ENCODE results near the gene REELD1. TPM values are rescaled to one million over a fixed set of nuclear protein-coding genes. Genes with fewer than 3 reads are reported as not detected.

REELD1 gene
- total RNA-seq, 1 experiment from 2014 or later = 0.25 TPM

DNA sequence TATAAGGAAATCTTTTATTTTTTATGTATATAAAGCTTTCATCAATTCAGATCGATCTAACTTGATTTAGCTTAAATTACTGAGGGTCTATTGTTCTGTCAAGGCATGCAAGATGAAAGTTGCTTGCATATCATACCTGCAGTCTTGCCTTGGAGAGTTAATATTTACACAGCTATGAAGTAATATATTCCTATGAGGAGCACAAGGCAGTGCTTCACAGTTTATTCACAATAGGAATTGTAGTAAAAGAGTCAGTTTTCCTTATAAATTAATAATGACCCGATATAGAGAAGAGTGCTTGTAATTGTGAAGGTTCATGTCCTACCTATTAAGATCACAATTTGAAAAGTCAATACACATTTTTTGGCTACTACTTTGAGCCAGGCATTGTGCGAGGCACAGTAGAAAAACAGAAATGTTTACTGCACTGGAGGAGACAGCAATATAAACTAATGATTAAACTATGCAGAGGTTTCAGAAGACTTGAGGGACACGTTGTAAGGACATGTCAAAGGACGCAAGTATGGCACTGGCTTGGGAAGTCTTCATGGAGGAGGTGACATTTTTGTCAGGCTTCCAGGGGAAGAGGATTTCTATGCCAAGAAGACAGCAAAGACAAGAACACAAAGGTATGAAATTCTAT, 38.8 kb downstream of the REELD1 start:
- H2AFZ ChIP-seq (ENCODE audit: low read depth, low read length, poor library complexity, severe bottlenecking) = no peak overlapping the region
- no peaks in the 10 kb centered on the region for H3K27me3 ChIP-seq (ENCODE audit: insufficient read depth, low read length)
- no TSS peak for BruUV-seq (replicated peaks)
- no peaks in the 10 kb centered on the region for H3K79me2 ChIP-seq (ENCODE audit: insufficient read depth, low read length)
- ATAC-seq (no peak), DNase-seq (ENCODE audit: low read depth, low spot score) (no peak)
- no peak overlapping the region for H3K4me2 ChIP-seq (ENCODE audit: low read length)
- no peaks in the 10 kb centered on the region for H3K4me1 ChIP-seq (ENCODE audit: control insufficient read depth in 1 of 2, insufficient read depth in 2 of 2, low read length in 2 of 2)
- ChIA-PET POLR2A (no interaction called here), CTCF (no interaction called here), RAD21 (ENCODE audit: low non-redundant PET in 1 of 2, low total read pairs in 2 of 2, uncharacterized antibody in 2 of 2, unreplicated experiment in 2 of 2) (no interaction called here)
- intact Hi-C loops (cut with micrococcal nuclease) = no loop called here
- TF ChIP-seq SP1 (IDR thresholded peaks at IDR 0.05; ENCODE audit: low read depth) = no peak
- H3K4me3 ChIP-seq (replicated peaks in 1 of 2; ENCODE audit: low read depth in 1 of 2, low read length in 2 of 2) = no peak overlapping the region
- H4K20me1 ChIP-seq (ENCODE audit: insufficient read depth) = no peaks in the 10 kb centered on the region
- no peak overlapping the region for H3K27ac ChIP-seq (ENCODE audit: low read depth, low read length)
- no peaks in the 10 kb centered on the region for H3K9me2 ChIP-seq (ENCODE audit: insufficient read depth)
- no peaks in the 10 kb centered on the region for H3K36me3 ChIP-seq (ENCODE audit: control insufficient read depth in 1 of 2, insufficient read depth in 2 of 2, low read length in 2 of 2)
- no peaks in the 10 kb centered on the region for H3K9me3 ChIP-seq (ENCODE audit: control insufficient read depth in 1 of 2, insufficient read depth in 1 of 2, low read depth in 1 of 2, low read length in 2 of 2)
- no peak overlapping the region for H3K9ac ChIP-seq (ENCODE audit: low read length)

GRCh38 chr4:146255463-146255862, 41.1 kb downstream of the REELD1 start:
- Histone ChIP-seq H4K20me1 (ENCODE audit: insufficient read depth) (no peaks in the 10 kb centered on the region), H2AFZ (ENCODE audit: low read depth, low read length, poor library complexity, severe bottlenecking) (no peak overlapping the region), H3K9me3 (ENCODE audit: control insufficient read depth in 1 of 2, insufficient read depth in 1 of 2, low read depth in 1 of 2, low read length in 2 of 2) (no peaks in the 10 kb centered on the region), H3K4me2 (ENCODE audit: low read length) (no peak overlapping the region), H3K36me3 (ENCODE audit: control insufficient read depth in 1 of 2, insufficient read depth in 2 of 2, low read length in 2 of 2) (no peaks in the 10 kb centered on the region), H3K9me2 (ENCODE audit: insufficient read depth) (no peaks in the 10 kb centered on the region), H3K4me3 (replicated peaks in 1 of 2; ENCODE audit: low read depth in 1 of 2, low read length in 2 of 2) (no peak overlapping the region), H3K27ac (ENCODE audit: low read depth, low read length) (no peak overlapping the region), H3K79me2 (ENCODE audit: insufficient read depth, low read length) (no peaks in the 10 kb centered on the region), H3K9ac (ENCODE audit: low read length) (no peak overlapping the region), H3K4me1 (ENCODE audit: control insufficient read depth in 1 of 2, insufficient read depth in 2 of 2, low read length in 2 of 2) (peaks cover 4% of the 10 kb centered on the region in 2 experiments; a peak in 3 of 4 replicates), H3K27me3 (ENCODE audit: insufficient read depth, low read length) (no peaks in the 10 kb centered on the region)
- ChIA-PET RAD21 (ENCODE audit: low non-redundant PET in 1 of 2, low total read pairs in 2 of 2, uncharacterized antibody in 2 of 2, unreplicated experiment in 2 of 2) (no interaction called here), CTCF (no interaction called here), POLR2A (no interaction called here)
- DNase-seq (ENCODE audit: low read depth, low spot score) = no peak
- no peak for ATAC-seq
- intact Hi-C loops (cut with micrococcal nuclease) = no loop called here
- no TSS peak for BruUV-seq (replicated peaks)
- TF ChIP-seq ZFX (IDR thresholded peaks at IDR 0.05) (no peak), SRF (IDR thresholded peaks at IDR 0.05; ENCODE audit: low read depth) (no peak), CBX3 (IDR thresholded peaks at IDR 0.05; ENCODE audit: low read depth) (no peak), SIN3A (IDR thresholded peaks at IDR 0.05; ENCODE audit: low read depth) (no peak), EZH2phosphoT487 (IDR thresholded peaks at IDR 0.05; ENCODE audit: borderline replicate concordance) (no peak), YY1 (IDR thresholded peaks at IDR 0.05; ENCODE audit: extremely low read depth, insufficient replicate concordance, low read depth, low read length) (no peak), POLR2A (IDR thresholded peaks at IDR 0.05; ENCODE audit: borderline replicate concordance, extremely low read depth, insufficient read depth, insufficient read length) (no peak), TCF7L2 (IDR thresholded peaks at IDR 0.05; ENCODE audit: borderline replicate concordance, extremely low read depth, insufficient read depth, insufficient read length) (no peak)
- TF ChIP-seq, protein P1, sequence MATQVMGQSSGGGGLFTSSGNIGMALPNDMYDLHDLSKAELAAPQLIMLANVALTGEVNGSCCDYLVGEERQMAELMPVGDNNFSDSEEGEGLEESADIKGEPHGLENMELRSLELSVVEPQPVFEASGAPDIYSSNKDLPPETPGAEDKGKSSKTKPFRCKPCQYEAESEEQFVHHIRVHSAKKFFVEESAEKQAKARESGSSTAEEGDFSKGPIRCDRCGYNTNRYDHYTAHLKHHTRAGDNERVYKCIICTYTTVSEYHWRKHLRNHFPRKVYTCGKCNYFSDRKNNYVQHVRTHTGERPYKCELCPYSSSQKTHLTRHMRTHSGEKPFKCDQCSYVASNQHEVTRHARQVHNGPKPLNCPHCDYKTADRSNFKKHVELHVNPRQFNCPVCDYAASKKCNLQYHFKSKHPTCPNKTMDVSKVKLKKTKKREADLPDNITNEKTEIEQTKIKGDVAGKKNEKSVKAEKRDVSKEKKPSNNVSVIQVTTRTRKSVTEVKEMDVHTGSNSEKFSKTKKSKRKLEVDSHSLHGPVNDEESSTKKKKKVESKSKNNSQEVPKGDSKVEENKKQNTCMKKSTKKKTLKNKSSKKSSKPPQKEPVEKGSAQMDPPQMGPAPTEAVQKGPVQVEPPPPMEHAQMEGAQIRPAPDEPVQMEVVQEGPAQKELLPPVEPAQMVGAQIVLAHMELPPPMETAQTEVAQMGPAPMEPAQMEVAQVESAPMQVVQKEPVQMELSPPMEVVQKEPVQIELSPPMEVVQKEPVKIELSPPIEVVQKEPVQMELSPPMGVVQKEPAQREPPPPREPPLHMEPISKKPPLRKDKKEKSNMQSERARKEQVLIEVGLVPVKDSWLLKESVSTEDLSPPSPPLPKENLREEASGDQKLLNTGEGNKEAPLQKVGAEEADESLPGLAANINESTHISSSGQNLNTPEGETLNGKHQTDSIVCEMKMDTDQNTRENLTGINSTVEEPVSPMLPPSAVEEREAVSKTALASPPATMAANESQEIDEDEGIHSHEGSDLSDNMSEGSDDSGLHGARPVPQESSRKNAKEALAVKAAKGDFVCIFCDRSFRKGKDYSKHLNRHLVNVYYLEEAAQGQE (IDR thresholded peaks at IDR 0.05; ENCODE audit: low read depth) = no peak
- TF ChIP-seq, protein P2, sequence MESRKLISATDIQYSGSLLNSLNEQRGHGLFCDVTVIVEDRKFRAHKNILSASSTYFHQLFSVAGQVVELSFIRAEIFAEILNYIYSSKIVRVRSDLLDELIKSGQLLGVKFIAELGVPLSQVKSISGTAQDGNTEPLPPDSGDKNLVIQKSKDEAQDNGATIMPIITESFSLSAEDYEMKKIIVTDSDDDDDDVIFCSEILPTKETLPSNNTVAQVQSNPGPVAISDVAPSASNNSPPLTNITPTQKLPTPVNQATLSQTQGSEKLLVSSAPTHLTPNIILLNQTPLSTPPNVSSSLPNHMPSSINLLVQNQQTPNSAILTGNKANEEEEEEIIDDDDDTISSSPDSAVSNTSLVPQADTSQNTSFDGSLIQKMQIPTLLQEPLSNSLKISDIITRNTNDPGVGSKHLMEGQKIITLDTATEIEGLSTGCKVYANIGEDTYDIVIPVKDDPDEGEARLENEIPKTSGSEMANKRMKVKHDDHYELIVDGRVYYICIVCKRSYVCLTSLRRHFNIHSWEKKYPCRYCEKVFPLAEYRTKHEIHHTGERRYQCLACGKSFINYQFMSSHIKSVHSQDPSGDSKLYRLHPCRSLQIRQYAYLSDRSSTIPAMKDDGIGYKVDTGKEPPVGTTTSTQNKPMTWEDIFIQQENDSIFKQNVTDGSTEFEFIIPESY (IDR thresholded peaks at IDR 0.05; ENCODE audit: extremely low read depth, insufficient replicate concordance, low read length) = no peak
- TF ChIP-seq, protein P3, sequence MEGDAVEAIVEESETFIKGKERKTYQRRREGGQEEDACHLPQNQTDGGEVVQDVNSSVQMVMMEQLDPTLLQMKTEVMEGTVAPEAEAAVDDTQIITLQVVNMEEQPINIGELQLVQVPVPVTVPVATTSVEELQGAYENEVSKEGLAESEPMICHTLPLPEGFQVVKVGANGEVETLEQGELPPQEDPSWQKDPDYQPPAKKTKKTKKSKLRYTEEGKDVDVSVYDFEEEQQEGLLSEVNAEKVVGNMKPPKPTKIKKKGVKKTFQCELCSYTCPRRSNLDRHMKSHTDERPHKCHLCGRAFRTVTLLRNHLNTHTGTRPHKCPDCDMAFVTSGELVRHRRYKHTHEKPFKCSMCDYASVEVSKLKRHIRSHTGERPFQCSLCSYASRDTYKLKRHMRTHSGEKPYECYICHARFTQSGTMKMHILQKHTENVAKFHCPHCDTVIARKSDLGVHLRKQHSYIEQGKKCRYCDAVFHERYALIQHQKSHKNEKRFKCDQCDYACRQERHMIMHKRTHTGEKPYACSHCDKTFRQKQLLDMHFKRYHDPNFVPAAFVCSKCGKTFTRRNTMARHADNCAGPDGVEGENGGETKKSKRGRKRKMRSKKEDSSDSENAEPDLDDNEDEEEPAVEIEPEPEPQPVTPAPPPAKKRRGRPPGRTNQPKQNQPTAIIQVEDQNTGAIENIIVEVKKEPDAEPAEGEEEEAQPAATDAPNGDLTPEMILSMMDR (IDR thresholded peaks at IDR 0.05 in 2 of 3, conservative IDR thresholded peaks at IDR 0.05 in 1 of 3; ENCODE audit: borderline replicate concordance in 1 of 3, insufficient read depth in 1 of 3, low read depth in 2 of 3, low read length in 2 of 3) = no peak

All from HCT116 (cell line).